AG08396 (cell line): ENCODE results near the gene PRLH.
A peak's percentile ranks its signal among the peaks of the same experiment; 100 is the strongest.

Experiments
- DNase-seq: peaks from one replicate; pipeline ENCODE4 v3.0.0; 2012; ENCODE audit warnings: low spot score, mixed read lengths

PRLH gene

DNA sequence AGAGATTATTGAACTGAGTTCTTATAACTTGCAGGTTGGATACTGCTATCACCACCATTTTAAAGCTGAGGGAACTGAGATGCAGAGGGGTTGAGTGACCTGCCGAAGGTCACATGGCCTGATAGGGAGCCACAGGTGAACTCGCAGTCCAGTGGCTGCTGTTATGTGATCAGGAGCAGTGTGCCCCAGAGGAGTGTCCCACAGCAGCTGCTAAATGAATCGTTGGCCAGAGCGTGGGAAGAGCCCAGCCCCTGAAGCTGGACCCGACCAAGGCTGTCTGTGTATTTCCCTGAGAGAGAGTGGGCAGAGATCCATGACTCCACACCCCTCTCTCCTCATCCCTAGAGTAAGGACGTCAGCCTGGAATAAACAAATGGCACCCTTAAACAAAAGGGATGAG, 26.7 kb upstream of the PRLH start:
- DNase-seq = no peak

DNA sequence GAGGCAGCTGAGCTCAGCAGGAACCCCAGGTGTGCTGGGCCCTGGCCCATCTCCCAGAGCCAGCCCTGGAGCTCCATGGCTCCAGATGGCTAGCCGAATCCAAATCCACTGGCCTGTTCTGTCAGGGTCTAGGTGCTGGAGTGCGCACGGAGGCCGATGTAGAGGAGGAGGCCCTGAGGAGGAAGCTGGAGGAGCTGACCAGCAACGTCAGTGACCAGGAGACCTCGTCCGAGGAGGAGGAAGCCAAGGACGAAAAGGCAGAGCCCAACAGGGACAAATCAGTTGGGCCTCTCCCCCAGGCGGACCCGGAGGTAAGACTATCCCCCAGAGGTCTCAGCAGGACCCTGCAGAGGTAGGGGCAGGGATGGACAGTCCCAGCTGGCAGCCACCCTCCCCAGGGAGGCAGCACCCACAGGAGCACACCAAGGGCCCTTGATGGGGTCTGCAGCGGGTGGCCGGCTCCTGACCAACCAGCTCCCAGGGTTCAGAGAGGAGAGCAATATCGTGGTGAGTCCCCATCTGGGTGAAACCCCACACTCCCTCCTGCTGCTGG, 26.1 kb upstream of the PRLH start:
- no peak for DNase-seq

DNA sequence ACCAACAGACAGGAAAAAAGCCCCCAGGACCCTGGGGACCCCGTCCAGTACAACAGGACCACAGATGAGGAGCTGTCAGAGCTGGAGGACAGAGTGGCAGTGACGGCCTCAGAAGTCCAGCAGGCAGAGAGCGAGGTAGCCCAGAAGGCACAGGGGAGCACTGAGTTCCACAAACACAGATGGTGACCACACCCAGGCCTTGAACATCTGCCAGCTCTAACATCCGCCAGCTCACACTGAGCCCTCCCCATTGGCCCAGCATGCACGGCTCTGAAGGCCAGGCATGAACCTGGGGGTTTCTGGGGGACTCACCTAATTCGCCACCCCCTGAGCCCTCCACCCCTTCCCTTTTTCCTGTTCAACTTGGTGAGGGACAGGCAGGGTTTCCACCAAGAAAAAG, 25.6 kb upstream of the PRLH start:
- peak; percentile 82 for DNase-seq

DNA sequence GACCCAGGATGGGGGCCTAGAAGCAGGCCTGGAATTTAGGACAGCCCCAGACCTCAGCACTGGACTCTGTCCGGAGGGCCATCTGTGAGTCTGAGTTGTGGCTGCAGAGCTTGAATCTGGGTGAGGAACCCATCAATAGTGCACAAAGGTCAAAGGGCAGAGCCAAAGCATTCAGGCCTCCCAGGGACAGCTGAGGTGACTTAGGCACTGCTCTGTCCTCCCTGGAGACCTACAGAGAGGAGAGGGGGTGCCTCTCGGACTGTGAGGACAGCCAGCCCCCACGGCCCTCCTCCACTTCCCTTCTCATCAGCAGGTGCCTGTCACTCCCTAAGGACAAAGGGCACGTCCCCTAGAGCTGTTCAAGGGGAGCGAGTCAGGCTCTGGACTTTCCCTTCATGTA, 25.1 kb upstream of the PRLH start:
- no peak for DNase-seq

DNA sequence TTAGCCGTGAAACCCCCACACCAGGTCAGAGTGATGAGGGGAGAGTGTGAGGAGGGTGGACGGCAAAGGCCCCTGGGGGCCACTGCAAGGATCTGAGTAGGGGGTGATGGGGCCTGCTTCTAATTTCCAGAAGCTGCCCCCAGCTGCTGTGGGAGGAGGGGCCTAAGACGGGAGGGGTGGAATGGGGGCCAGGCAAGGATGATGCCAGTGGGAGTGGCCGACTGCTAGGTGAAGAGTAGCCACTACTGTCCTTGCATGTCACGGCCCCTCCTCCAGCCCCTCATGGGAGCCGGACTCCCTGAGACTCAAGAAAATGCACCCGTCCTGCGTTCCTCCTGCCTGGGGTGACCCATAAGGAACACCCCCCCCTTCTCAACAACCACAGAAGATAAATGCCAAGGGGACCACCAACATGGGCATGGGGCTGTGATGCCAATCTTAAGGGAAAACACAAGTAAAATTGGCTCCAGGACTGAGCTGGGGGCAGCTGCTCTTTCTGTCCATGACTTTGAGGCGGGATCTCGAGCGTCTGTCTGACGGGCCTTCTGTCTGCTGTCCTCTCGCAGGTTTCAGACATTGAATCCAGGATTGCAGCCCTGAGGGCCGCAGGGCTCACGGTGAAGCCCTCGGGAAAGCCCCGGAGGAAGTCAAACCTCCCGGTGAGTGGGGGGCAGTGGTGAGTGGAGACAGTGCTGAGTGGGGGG, 24.2 kb upstream of the PRLH start:
- no peak for DNase-seq

DNA sequence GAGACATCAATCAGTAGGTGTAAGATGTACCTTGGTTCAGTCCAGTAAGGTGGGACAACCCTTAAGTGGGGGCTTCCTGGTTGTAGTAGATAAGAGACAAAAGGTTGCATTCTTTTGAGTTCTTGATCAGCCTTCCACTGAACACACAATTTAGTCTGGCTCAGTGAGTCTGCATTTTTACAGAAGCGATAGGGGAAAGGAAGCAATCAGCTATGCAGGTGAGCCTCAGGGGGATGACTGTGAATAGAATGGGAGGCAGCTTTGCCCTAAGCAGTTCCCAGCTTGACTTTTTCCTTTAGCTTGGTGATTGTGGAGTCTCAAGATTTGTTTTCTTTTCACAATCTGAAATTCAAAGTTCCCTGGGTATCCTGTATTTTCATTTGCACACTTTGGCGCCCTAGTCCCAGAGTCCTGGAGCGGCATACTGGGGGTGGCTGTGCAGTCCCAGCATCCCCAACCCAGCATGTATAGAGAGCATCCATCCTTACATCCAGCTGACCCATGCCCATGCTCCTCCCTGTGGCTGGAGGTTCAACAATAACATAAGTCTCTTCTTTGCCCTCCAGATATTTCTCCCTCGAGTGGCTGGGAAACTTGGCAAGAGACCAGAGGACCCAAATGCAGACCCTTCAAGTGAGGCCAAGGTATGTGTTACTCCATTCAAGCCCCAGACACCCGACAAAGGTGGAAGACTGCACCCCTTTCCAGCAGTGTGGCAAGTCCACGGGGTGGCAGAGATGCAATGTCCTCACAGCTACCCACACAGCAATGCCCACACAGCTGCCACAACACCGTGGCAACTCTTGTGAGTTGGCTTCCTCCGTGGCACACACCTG, 20.1 kb upstream of the PRLH start:
- DNase-seq = no peak

DNA sequence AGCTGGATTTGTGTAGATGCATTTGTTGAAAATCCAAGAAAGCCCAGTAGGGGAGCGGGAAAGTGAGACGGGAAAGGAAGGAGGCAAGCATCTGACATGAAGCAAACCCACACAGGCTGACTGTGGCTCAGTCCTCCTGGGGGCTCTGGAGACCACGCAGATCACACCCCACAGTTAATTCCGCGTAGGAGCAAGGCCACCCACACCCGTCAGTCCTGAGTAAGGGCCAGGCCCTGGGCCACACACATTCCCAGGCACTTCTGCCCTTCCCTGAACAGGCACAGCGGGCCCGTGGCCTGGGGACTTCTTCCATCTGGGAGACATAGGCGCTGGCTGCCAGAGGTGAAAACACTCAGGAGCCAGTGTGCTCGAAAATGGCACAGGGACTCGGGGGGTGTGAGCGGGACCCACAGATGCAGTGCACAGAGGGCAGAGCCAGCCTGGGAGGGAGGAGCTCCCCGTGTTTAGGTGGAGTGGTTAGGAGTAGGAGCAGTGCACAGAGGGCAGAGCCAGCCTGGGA, 19.4 kb upstream of the PRLH start:
- no peak for DNase-seq

DNA sequence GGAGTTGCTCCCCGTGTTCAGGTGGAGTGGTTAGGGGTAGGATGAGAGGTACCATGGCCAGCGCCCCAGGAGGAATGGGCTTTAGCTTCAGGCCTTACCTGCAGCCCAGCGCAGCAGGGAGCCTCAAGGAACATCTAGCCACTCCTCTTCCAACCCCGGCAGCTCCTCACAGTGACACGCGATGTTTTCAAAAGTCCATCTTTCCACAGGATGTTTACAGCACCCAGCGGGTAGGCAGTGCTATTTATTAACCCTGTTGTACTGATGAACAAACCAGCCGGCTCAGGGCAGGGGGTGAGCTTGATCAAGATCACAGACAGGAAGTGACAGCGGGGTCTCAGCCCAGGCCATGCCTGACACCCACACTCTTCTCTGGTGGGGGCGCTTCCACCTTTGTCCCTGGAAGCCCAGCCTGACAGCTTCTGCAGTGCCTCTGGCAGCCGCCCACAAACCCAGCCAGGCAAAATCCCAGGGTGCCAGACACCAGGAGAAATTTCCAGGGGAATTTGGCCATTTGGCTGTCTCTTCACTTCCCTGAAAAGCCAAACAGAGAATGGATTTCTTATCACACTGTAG, 18.4 kb upstream of the PRLH start:
- no peak for DNase-seq

DNA sequence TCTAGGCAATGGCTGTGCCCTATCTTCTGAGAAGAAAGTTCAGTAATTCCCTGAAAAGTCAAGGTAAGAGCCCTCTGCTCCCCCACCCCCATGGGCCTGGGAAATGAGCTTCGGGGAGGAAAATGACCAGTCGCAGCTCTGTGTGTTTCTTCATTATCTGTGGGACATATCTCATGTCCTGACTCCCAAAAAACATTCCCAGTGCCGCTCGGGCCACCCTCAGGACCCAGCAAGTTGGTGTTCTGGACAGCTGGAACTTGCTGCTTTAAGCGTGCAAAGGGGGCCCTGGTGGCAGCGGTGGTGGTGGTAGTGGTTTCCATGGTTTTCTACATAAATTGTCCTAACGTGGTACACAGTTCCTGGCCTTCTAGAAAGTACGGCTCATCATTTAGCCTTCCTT, 17.2 kb upstream of the PRLH start:
- no peak for DNase-seq

DNA sequence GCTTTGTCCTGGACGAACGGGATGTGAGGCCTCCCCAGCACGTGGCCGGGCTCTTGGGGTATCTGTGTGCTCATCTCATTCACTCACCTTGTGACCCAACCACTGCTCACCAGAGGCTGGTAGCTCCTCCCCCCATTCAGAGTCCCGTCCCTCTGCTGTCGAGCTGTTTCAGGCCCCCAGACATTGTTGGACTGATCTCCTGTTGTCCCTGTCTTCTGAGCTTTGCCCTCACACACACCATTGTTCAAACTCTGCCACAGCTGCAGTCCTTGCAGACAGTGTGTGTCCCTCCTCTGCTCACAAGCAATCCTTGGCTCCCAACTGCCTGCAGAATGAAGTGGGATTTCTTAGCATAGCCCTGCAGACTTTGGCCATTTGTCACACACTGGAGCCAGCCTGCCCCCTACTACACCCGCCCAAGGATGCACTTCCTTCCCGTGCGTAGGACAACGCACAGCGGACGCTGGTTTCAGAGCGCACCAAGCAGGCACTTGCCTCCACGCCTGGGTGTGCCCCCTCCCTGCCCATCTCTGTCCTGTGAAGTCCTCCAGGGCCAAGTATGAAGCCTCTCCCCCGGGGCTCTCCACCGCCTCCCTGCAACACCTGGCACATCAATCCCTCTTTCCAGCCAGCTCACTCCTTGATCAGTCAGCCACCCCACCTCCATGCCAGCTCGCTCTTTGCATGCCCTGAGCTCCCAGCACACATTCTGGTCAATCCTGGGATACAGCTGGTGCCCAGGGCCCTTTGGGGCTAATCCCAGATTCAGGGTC, 16.5 kb upstream of the PRLH start:
- DNase-seq = no peak

DNA sequence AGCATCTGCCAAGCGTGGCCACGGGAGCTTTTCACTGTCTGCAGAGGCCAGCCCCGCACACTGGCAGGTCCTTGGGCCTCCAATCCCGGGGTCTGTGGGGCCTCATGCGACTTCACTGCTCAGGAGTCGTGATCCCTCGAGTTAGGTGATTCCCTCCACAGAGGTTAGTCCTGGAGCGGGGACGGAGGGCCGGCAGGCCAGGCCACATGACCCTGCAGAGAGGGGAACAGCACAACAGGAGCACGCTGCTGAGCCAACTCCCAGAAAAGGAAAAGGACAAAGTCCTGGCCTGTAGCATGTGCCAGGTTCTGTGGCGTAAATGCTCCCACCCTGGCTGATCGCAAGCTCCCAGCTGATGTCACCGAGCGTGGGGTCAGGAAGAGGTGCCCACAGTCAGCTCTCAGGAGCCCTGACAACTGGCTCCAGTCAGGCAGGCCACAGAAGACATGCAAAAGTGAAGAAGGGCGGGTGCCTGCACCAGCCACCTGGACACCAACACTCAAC, 15.3 kb upstream of the PRLH start:
- DNase-seq = no peak

DNA sequence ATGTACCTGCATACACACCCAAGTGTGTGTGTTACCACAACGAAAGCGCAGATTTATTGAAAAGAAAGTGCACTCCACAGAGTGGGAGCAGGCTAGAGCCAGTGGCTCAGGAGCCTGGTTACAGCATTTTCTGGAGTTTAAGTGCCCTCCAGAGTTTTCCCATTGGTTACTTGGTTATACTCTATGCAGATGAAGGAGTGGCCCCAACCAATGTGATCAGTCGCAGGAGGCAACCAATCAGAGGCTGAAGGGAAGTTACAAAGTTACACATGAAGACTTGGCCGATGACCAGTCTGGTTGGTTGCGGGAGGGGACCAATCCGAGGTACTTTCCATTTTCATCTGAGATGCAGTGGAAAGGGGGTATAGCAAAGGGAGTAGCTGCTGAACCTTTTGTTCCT, 13.5 kb upstream of the PRLH start:
- no peak for DNase-seq

DNA sequence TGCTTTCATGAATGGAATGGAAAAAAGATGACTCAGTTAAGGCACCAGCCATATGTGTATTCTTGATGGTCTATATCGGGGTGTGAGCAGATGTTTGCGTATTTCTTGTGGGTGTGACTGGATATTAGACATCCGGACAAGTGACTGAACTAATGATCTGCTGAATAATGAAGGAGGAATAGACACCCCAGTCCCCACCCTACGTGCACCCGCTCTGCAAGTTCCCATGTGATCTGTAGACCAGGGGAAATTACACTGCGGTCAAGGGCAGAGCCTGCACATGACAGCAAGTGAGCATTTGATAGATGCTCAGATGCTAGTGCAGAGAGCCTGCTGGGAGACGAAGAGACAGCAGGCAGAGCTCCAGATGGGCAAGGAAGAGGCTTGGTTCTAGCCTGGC, 12.4 kb upstream of the PRLH start:
- no peak for DNase-seq

DNA sequence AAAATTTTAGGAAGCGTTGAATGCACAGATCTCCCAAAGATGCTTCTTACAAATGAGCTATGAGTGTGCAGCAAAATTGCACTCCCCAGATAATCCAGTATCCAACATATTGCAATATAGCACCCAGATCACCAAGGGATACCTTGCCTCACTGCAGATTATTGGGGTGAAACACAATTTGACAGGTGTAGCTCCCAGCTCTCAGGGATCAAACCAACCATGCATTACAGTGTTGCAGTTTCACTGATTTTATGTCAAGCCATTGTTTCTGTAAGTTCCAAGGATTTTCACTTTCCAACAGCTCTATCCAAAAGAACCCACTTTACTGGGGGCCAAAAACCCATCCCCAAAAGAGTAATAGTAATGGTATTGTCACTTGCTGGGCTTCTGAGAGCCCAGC, 10.8 kb upstream of the PRLH start:
- DNase-seq = no peak

DNA sequence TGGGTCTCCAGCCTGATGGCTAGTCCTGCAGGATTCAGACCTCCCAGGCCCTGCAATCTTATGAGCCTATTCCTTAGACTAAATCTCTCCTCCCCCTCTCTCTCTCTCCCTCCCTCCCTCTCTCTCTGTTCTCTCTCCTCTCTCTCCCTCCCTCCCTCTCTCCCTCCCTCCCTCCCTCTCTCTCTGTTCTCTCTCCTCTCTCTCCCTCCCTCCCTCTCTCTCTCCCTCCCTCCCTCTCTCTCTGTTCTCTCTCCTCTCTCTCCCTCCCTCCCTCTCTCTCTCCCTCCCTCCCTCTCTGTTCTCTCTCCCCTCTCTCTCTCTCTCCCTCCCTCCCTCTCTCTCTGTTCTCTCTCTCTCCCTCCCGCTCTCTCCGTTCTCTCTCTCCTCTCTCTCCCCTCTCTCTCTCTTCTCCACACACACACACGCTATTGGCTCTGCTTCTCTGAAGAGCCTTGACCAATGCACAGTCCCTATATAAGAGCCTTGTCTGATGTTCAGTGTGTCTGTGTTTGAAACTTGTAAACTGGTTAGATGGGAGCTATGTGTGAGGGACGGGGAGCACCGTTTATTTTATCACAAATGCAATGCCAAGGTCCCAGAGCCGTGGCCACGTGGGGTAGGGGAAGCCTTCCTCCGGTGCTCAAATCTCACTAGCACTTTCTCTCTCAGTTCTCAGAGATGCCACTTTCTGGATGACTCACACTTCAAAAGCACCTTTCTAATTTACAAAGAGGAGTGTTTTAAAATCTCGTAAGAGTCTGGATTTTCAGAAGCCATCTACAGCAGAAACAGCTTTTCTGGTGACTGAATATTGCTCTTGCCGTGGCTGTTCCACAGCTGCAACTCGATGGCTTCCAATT, 9.4 kb upstream of the PRLH start:
- DNase-seq = no peak

DNA sequence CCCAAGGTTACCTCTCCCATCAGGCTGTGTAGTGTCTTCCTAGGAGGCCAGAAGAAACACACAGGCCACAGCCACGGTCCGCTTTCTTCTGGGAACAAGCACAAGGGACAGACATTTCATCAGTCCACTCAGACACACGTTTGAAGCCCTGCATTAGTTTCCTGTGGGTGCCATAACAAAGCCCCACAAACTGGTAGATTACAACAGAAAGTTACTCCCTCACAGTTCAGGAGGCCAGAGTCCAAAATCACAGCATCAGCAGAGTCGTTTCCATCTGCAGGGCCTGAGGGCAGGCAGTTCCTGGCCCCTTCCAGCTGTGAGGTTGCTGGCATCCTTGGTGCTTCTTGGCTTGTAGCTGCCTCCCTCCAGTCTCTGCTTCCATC, 8.8 kb upstream of the PRLH start:
- DNase-seq = no peak

DNA sequence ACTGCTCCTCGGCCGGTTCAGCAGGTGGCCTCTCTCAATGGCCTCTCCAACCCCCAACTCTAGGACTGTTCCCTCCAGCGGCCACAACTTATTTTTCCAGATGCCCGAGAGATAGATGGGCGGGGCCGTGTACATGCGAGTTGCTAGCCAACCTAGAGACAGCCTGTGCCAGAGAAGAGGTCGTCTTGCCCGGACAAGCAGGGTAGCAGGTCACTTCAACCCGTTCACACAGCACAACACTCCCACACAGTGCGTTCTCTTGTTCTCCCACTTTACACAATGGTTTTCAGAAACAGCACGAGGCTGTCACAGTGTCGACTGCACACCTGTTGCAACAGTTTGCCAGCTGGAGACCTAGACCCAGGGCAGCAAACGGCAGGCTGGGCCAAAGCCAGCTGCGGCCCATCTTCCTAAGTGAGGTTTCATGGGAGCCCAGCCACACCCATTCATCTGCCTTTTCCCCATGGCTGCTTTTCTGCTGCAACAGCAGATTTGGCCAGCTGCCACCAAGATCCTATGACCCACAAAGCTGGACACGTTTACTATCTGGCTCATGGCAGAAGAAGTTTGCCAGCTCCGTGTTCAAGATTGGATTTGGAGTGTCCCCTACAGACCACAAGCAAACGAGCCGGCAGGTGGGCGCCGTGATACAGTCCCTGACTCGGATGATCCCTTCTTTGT, 7.3 kb upstream of the PRLH start:
- DNase-seq = peak; percentile 78

DNA sequence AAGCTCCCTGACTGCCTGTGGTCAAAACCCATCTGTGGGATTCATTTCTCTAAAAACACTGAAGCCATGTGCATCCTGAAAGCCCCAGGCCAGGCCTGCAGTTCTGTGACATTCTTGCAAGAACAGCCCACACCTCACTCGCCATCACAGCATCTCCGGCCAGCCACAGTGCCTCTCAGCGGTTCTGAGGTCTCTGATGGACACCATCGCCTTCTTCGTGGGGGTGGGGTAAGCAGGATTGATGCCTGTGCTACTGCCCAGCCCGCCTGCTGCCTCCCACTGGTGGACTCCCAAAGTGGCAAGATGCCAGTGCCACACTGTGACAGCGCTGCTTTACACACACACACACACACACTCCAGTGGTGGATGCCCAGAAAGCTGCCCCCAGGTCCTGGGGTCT, 5.2 kb upstream of the PRLH start:
- DNase-seq = no peak

DNA sequence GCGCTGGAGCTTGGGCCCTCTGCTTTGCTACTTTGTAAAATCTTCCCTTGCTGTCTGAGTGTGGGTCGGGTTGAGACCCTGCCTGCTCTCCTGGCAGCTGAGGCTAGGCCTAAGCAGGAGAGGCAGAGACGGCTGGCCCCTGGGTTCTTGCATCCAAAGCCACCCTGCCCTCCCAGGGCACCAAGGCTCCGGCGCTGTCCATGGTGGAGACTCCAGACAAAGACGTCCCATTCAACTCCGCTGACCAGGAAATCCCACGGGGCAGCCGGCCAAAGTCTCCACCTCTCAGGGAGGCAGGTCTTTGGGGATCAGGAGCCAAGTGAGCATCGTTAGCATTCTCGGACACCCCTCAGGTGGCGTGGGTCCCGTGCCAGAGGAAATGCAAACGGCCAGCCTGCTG, 2.6 kb upstream of the PRLH start:
- DNase-seq = peak; percentile 69

DNA sequence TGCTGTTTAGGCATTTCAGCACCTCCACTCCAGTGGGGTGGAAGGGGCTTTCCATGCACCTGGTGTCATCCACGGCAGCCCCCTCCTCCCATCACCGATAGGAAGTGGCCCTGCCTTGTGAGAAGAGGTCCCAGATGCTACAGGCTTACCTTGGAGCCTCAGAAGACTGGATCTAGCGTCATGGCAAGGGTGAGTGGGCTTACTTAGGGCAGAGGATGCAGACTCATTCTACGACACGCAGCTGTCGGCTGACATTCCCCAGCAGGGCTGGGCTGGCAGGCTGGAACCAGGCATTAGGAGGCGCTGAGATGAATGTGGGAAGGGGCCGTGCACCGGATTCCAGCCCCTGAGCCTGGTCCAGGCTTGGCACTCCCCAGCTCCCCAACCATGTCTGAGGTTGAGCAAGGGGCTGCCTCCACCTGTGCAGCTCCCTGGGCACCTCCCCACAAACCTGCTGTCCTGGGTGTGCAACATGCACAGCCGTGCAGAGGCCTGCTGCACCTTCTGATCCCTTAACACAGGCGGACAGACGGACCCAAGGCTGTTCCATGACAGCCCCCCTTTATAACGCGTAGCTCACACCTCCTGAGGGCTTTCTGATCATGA, 1.7 kb upstream of the PRLH start:
- DNase-seq = no peak
